ENCODE results near the gene ZNF18. TPM values are rescaled to one million over a fixed set of nuclear protein-coding genes. Genes with fewer than 3 reads are reported as not detected.

The ZNF18 gene, protein sequence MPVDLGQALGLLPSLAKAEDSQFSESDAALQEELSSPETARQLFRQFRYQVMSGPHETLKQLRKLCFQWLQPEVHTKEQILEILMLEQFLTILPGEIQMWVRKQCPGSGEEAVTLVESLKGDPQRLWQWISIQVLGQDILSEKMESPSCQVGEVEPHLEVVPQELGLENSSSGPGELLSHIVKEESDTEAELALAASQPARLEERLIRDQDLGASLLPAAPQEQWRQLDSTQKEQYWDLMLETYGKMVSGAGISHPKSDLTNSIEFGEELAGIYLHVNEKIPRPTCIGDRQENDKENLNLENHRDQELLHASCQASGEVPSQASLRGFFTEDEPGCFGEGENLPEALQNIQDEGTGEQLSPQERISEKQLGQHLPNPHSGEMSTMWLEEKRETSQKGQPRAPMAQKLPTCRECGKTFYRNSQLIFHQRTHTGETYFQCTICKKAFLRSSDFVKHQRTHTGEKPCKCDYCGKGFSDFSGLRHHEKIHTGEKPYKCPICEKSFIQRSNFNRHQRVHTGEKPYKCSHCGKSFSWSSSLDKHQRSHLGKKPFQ
- total RNA-seq: 6.1 and 6.7 TPM in 2 replicates

DNA sequence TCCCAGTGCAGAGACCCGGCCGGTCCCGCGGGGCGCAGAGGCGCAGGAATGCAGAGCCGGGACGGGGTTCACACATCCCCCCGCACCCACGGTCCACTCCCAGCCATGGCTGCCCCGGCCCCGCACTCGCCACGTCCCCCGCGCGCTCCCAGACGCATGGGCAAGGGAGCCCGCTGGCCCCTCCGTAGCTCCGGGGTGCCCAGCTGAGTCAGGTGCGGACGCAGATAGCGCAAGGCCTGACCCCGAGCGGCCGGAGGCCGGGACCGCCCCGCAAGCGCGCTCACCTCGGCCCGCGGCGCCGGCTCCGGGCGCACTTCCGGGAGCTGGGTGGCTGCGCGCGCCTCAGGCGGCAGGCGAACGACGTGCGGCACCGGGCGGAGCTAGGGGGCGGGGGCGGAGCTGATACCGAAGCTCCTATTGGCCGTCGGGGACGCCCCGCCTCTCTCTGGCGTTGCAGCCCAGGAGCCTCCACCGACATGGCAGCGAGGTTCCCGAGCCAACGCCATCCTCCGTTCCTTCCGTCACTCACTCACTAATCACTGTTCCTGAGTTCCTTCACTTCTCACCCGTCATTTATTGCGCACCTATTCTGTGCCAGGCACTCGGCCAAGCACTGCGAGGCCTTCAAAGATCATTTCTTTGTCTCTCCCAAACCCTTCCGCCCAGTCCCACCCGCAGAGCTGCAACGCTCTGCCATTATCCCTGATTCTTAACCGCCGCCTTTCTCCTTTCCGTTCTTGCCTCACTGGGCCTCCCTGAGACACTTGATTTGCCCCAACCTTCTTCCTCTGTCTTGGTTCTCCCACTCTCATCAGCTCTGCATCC is at the start of gene ZNF18:
TSS of gene ZNF18 (minus strand) at position 329 of the 825 bp plus-strand sequence. CDS start 4,646 bp downstream, outside the sequence.

DNA sequence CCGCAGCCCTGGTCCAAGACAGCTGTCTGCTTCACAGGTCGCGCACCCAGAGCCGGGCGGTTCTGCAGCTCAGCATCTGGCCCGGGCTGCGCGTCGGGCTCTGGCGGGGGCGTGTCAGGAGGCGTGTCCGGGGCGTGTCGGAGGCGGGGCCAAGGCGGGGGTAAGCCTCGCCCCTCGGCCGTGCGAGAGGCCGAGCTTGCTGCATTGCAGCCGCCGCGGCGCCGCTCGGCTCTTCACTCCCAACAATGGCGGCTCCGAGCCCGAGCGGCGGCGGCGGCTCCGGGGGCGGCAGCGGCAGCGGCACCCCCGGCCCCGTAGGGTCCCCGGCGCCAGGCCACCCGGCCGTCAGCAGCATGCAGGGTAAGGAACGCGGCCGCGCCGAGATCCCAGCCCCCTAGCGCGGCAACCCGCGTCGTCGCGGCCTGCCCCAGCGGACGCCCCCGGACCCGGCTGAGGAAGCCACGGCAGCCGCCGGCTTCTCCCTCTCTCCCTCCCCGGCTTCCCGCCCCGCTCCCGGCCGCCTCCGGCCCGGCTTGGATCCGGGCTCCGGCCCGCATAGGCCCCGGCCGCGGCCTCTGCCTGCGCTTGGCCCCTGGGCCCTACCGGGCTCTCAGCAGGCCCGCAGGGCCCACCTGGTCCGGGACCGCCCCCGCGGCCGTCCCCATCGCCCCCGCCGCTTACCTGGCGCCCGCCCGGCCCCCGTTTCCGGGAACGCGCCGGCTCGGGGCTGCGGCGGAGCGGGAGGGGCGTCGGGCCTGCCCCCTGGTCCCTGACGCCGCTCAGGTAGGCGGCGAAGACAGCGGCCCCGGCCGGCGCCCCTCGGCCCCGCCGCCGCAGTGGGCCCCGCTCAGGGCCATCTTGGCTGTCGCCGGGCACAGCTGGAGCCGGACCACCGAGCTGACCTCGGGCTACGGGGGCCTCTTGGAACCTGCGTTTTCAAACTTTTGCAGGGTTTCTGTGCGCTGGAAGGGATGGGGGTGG is 23.7 kb upstream of the ZNF18 start, which contains the start of gene MAP2K4:
TSS of gene MAP2K4 (plus strand) at position 236 of the 981 bp plus-strand sequence. CDS start at position 246, 10 bp downstream.

Other genes with a start within 250 kb of the ZNF18 start
- gene MAP2K4, start 23.4 kb upstream of the ZNF18 start, total RNA-seq: 23.1 and 29.6 TPM in 2 replicates